Esophagus muscularis mucosa (tissue), 4 donors: ENCODE results near the gene SIRT7. TPM values are rescaled to one million over a fixed set of nuclear protein-coding genes. Genes with fewer than 3 reads are reported as not detected.

Experiments
- DNase-seq: peaks from one replicate; pipeline ENCODE4 v3.0.0-alpha.2; 2017; ENCODE audit errors: extremely low spot score
- H3K27ac ChIP-seq, 4 donors: fragments of 200-600 bp; sonication (generic); replicated peaks in 1 of 4; 1 replicate in 3 of 4; 2 replicates in 1 of 4; pipeline ENCODE4 v1.5.1; 2016 to 2019; ENCODE audit warnings: mild to moderate bottlenecking in 1 of 4
- H3K27me3 ChIP-seq, 4 donors: fragments of 200-600 bp; sonication (generic); one replicate each; pipeline versions ENCODE4 v1.5.1 to v1.6.0; 2016 to 2019
- H3K36me3 ChIP-seq, 4 donors: fragments of 200-600 bp; sonication (generic); one replicate each; pipeline ENCODE4 v1.5.1; 2016 to 2019
- H3K4me1 ChIP-seq, 4 donors: fragments of 200-600 bp; sonication (generic); one replicate each; pipeline ENCODE4 v1.5.1; 2016 to 2019
- H3K4me3 ChIP-seq, 4 donors: fragments of 200-600 bp; sonication (generic); 1 replicate in 2 of 4; 2 replicates in 2 of 4; pipeline ENCODE4 v1.5.1; 2016 to 2019; ENCODE audit warnings: mild to moderate bottlenecking in 4 of 4, moderate library complexity in 1 of 4
- H3K9me3 ChIP-seq, 4 donors: fragments of 200-600 bp; sonication (generic); 1 replicate in 3 of 4; 2 replicates in 1 of 4; pipeline ENCODE4 v1.5.1; 2016 to 2019
- EP300 ChIP-seq: sonication (generic); formaldehyde crosslinking; IDR thresholded peaks from one replicate; pipeline ENCODE4 v1.6.1; 2017; ENCODE audit warnings: antibody characterized with exemption
- POLR2A ChIP-seq: fragments of 450-650 bp; IDR thresholded peaks from one replicate; pipeline ENCODE4 v1.6.1; 2017; ENCODE audit warnings: antibody characterized with exemption, moderate library complexity, mild to moderate bottlenecking, low read depth
- POLR2AphosphoS5 ChIP-seq, 2 donors: sonication (generic); formaldehyde crosslinking; IDR thresholded peaks; one replicate each; pipeline ENCODE4 v1.6.1; 2017; ENCODE audit warnings: antibody characterized with exemption in 2 of 2
- WGBS: methylation state at CpG from one replicate; pipeline ENCODE4 v1.1.5; 2018; 5-methylcytosine and 5-hydroxymethylcytosine counted together
- intact Hi-C: fragments of 100-400 bp; cut with DNase I; formaldehyde crosslinking; loops from one replicate; pipeline ENCODE4 v1.15.1; 2023
- total RNA-seq, 4 donors: library from RNA; depleted of rRNA; stranded (reverse); fragments of >200 nt; gene quantifications; one replicate each; pipeline versions ENCODE4 v1.1.0 to v1.2.1, GENCODE V29; 2016
- TF ChIP-seq, protein P1 (sequence below), 3 experiments: fragments of 200-600 bp in 2 of 3; fragments of 450-650 bp in 1 of 3; sonication (generic) in 2 of 3; IDR thresholded peaks; one replicate each; pipeline ENCODE4 v1.5.1; 2017 to 2019; ENCODE audit warnings: antibody characterized with exemption in 3 of 3, mild to moderate bottlenecking in 2 of 3, moderate library complexity in 1 of 3

SIRT7 gene
- total RNA-seq, 4 donors from 2014 or later, result 13.9 to 27.0 (median 19.9) TPM

DNA sequence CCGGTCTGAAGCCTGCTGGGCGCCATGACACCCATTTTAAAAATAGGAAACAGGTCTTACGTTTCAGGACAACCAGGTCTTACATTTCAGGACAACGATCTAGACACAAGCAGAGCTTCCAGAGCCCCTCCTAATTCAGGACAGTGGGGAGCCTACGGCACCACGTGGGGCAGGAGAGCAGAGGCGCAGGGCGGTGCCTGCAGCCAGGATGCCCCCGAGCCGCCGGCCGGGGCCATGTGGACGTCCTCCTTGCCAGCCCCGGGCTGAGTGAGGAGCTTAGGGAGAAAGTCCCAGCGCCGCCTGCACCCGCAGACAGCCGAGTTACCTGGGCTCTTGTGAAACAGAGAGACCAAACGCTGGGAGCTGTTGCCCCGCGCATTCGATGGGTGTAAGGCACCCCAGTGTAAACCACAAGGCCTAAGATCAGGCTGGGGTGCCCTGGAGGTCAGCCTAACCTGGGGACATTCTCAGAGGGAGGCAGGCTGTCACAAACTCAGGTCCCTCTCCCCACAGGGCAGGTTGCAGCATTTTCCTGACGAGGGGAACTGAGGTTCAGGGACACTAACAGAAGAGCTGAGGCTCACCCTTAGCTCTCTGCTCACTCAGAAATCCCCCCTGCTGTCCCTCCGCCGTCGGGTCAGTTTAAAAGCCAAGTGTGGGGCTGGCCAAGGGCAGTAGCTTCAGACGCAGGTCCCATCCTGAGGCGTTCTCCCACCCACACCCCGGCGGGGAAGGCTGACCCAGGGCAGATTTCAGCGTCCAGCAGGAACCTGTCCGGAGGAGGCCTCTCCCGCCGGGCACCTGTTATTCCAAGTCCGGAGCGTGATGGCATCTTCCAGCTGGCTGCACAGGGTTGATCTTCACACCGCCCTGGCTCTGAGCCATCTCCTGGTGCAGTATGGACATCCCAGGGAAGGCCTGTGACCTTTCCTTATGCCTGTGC is 44.8 kb upstream of the SIRT7 start:
- Histone ChIP-seq H3K27ac (no peak overlapping the region), H3K4me3 (no peak overlapping the region), H3K4me1 (peaks cover 22 to 49% (median 38%) of the 10 kb centered on the region in 4 donors), H3K36me3 (no peaks in the 10 kb centered on the region), H3K9me3 (no peaks in the 10 kb centered on the region), H3K27me3 (peaks cover 10 to 90% (median 36%) of the 10 kb centered on the region in 4 donors)
- WGBS, result 66% methylated on average over 29 of the region's 37 CpGs
- DNase-seq, result no peak
- no peak for TF ChIP-seq POLR2A
- TF ChIP-seq, protein P1, sequence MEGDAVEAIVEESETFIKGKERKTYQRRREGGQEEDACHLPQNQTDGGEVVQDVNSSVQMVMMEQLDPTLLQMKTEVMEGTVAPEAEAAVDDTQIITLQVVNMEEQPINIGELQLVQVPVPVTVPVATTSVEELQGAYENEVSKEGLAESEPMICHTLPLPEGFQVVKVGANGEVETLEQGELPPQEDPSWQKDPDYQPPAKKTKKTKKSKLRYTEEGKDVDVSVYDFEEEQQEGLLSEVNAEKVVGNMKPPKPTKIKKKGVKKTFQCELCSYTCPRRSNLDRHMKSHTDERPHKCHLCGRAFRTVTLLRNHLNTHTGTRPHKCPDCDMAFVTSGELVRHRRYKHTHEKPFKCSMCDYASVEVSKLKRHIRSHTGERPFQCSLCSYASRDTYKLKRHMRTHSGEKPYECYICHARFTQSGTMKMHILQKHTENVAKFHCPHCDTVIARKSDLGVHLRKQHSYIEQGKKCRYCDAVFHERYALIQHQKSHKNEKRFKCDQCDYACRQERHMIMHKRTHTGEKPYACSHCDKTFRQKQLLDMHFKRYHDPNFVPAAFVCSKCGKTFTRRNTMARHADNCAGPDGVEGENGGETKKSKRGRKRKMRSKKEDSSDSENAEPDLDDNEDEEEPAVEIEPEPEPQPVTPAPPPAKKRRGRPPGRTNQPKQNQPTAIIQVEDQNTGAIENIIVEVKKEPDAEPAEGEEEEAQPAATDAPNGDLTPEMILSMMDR (IDR thresholded peaks at IDR 0.05), result no peak
- no peak for TF ChIP-seq POLR2AphosphoS5 (IDR thresholded peaks at IDR 0.05)
- TF ChIP-seq EP300, result no peak
- intact Hi-C loops, result no loop called here

GRCh38 chr17:81961521-81962498 is 43.8 kb upstream of the SIRT7 start:
- Histone ChIP-seq H3K4me3 (peak overlapping the region in 1 of 4 donors; percentile 62), H3K9me3 (no peaks in the 10 kb centered on the region), H3K36me3 (no peaks in the 10 kb centered on the region), H3K4me1 (peaks cover 16 to 39% (median 29%) of the 10 kb centered on the region in 4 donors), H3K27ac (no peak overlapping the region), H3K27me3 (peaks cover 10 to 92% (median 37%) of the 10 kb centered on the region in 4 donors)
- TF ChIP-seq, protein P1 (IDR thresholded peaks at IDR 0.05), result no peak
- TF ChIP-seq POLR2A (no peak), EP300 (no peak), POLR2AphosphoS5 (IDR thresholded peaks at IDR 0.05) (no peak)
- intact Hi-C loops, result no loop called here
- no peak for DNase-seq
- WGBS, result 25% methylated on average over 16 of the region's 82 CpGs

DNA sequence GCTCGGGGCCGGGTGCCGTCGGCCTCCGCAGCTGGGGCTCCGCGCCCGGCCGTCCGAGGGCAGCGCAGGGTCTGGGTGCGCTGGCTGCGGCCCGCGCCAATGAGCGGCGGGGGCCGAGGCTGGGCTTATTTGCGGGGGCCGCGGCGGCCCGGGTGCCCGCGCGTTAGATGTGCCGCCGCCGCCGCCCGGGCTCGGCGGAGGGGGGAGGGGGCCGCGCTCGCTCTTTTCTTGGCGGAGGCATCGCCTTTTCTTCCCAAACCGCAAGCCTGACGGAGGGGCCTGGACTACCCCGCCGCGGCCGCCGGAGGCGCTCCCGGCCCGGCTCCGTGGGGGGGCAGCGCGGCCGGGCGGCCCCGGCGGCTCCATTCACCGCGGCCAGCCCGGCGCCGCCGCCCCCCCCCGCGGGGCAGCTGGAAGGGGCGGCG is 43.1 kb upstream of the SIRT7 start, which contains the start of gene NOTUM:
TSS of gene NOTUM (minus strand) at position 101 of the 425 bp plus-strand sequence. CDS start 278 bp downstream, outside the sequence.
- intact Hi-C loops, result no loop called here
- H3K9me3 ChIP-seq, result no peaks in the 10 kb centered on the region
- TF ChIP-seq POLR2AphosphoS5 (IDR thresholded peaks at IDR 0.05), result no peak
- TF ChIP-seq, protein P1 (IDR thresholded peaks at IDR 0.05), result peak in 1 of 3 experiments; percentile 25
- H3K4me1 ChIP-seq, result peaks cover 16 to 33% (median 27%) of the 10 kb centered on the region in 4 donors
- no peak for DNase-seq
- no peaks in the 10 kb centered on the region for H3K36me3 ChIP-seq
- H3K4me3 ChIP-seq, result peak within 1 kb of the TSS; percentile 52 to 62 (median 54)
- H3K27me3 ChIP-seq, result peaks cover 10 to 94% (median 39%) of the 10 kb centered on the region in 4 donors
- no CpG with 5 or more reads among the region's 65 CpGs for WGBS
- no peak within 1 kb of the TSS for H3K27ac ChIP-seq

DNA sequence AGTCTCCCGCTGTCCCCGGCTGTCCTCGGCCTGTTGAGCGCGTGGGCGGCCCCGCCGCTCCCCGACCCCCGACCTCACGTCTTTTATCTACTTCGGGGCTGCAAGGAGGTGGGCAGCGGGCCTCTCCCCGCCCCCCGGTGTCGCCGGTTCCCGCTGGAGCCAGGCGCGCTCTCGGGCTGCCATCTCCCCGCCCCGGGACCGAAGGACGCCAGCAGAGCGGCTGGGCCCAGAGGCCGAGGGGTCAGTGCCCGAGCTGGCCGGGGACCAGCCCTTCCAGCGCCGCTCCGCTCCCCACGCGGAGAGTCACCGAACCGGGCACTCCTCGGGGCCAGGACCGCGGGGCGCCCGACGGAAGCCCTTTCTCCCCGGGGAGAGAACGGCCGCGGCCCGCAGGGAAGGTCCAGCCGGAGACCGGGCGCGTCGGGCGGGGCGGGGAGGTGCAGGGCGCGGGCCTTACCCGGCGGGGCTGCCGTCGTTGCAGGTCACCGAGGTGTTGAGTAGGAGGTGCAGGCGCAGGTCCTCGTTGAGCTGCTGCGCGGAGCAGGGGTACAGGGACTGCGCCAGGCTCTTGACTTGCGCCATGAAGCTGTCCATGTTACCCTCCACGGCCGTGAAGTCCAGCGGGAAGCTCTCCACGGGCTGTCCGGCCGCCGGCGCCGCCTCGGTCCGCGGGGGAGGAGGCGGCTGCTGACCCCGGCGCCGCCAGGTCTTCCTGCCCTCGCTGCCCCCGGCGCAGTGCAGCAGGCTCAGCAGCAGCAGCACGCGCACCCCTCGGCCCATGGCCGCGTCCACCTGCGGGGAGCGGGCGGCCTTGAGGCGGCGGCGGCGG is 42.4 kb upstream of the SIRT7 start:
- TF ChIP-seq POLR2A (no peak), POLR2AphosphoS5 (IDR thresholded peaks at IDR 0.05) (no peak), EP300 (no peak)
- TF ChIP-seq, protein P1 (IDR thresholded peaks at IDR 0.05), result no peak
- Histone ChIP-seq H3K27me3 (peaks cover 10 to 97% (median 39%) of the 10 kb centered on the region in 4 donors), H3K9me3 (no peaks in the 10 kb centered on the region), H3K36me3 (no peaks in the 10 kb centered on the region), H3K27ac (no peak overlapping the region), H3K4me1 (peaks cover 16 to 33% (median 27%) of the 10 kb centered on the region in 4 donors), H3K4me3 (peak overlapping the region; percentile 52 to 62 (median 54))
- no peak for DNase-seq
- intact Hi-C loops, result no loop called here
- under 1% methylated on average over 22 of the region's 98 CpGs for WGBS
